Ovary (tissue), 9 donors: ENCODE results near the gene PER3. TPM values are rescaled to one million over a fixed set of nuclear protein-coding genes. Genes with fewer than 3 reads are reported as not detected.

Source experiments
- DNase-seq, 5 donors: peaks; one replicate each; pipeline ENCODE4 v3.0.0-alpha.2; 2019 to 2020
- H3K27ac ChIP-seq, 2 donors: fragments of 200-600 bp; one replicate each; pipeline versions ENCODE4 v1.5.1 to v1.8.0; 2019 to 2022
- H3K27me3 ChIP-seq: fragments of 200-600 bp; one replicate; pipeline ENCODE4 v1.8.0; 2022
- H3K36me3 ChIP-seq: fragments of 200-600 bp; sonication (generic); one replicate; pipeline ENCODE4 v1.5.1; 2019
- H3K4me1 ChIP-seq: one replicate; pipeline ENCODE4 v1.8.1; 2013; ENCODE audit warnings: mild to moderate bottlenecking, moderate library complexity; ENCODE audit not compliant: insufficient read depth
- H3K4me3 ChIP-seq: fragments of 200-600 bp; sonication (generic); one replicate; pipeline ENCODE4 v1.5.1; 2017
- H3K9me3 ChIP-seq, 2 donors: fragments of 200-600 bp in 1 of 2; sonication (generic) in 1 of 2; one replicate each; pipeline versions ENCODE4 v1.5.1 to v1.8.1; 2013 to 2019; ENCODE audit warnings: mild to moderate bottlenecking in 1 of 2, moderate library complexity in 1 of 2
- CTCF ChIP-seq, 3 donors: fragments of 450-650 bp in 2 of 3; fragments of 200-600 bp in 1 of 3; IDR thresholded peaks; one replicate each; pipeline versions ENCODE4 v1.5.1 to v1.8.0; 2016 to 2022; ENCODE audit warnings: antibody characterized with exemption in 3 of 3, mild to moderate bottlenecking in 1 of 3
- EP300 ChIP-seq: sonication (generic); formaldehyde crosslinking; IDR thresholded peaks from one replicate; pipeline ENCODE4 v1.6.1; 2017; ENCODE audit warnings: antibody characterized with exemption
- POLR2A ChIP-seq: fragments of 450-650 bp; IDR thresholded peaks from one replicate; pipeline ENCODE4 v1.6.1; 2017; ENCODE audit warnings: antibody characterized with exemption, mild to moderate bottlenecking, moderate library complexity
- WGBS, 3 donors: extraction: QIAGEN DNeasy Blood & Tissue Kit in 1 of 3; methylation state at CpG; one replicate each; pipeline versions ENCODE4 v1.1.5 to v1.1.7; 2013 to 2017; 5-methylcytosine and 5-hydroxymethylcytosine counted together
- intact Hi-C, 4 donors: fragments of 100-400 bp; cut with DNase I; formaldehyde crosslinking; loops; one replicate each; pipeline versions ENCODE4 v1.11.0 to v1.15.1; 2022 to 2023
- polyA plus RNA-seq, 2 donors: library from polyadenylated mRNA; stranded (reverse); fragments of 200-250 nt in 1 of 2; fragments of 350-450 nt in 1 of 2; fragmentation: Illumina TruSeq in 1 of 2; extraction: RNeasy Lipid Tissue Mini Kit (QIAGEN cat#74804) in 1 of 2; gene quantifications; one replicate each; pipeline ENCODE4 v1.2.3, GENCODE V29; 2013 to 2014
- total RNA-seq, 7 donors: library from RNA; depleted of rRNA in 2 of 7; stranded (reverse); fragments of >200 nt in 2 of 7; fragmentation: NEBNext Ultra II Directional in 3 of 7; extraction: Animal tissue kit (Norgen Biotek cat#: 25700) in 3 of 7; gene quantifications; one replicate each; pipeline versions ENCODE4 v1.1.0 to v1.2.4, GENCODE V29; 2016 to 2023
- donor health status: DM: no; HTN: no; CAD: no; lungs with moderate emphysema.
- donor health status: DM: no; HTN: no; CAD: no.
- donor health status: Bipolar disorder and iron deficiency.
- donor health status: DM: yes; HTN: yes; CAD: no.
- donor health status: DM: no; HTN: no; CAD: no.
- donor health status: DM: yes; HTN: yes; CAD: no.

Gene PER3
- total and polyA plus RNA-seq, 9 donors = 11.9 to 49.8 (median 25.3) TPM

GRCh38 chr1:7852804-7853683 lies 69.0 kb downstream of the PER3 start, which contains the start of gene UTS2:
TSS of gene UTS2 (minus strand) at chr1:7853065. CDS start at chr1:7853003, 62 bp downstream.
- TF ChIP-seq POLR2A (no peak), EP300 (no peak), CTCF (IDR thresholded peaks at IDR 0.05) (no peak)
- no peak within 1 kb of the TSS for H3K27ac ChIP-seq
- no peaks in the 10 kb centered on the region for H3K27me3 ChIP-seq
- 63 to 74% (median 66%) methylated on average over 10 of the region's 10 CpGs for WGBS, 3 donors
- no peak for DNase-seq
- no peak within 1 kb of the TSS for H3K4me3 ChIP-seq
- no peaks in the 10 kb centered on the region for H3K9me3 ChIP-seq
- intact Hi-C loops = no loop called here
- H3K36me3 ChIP-seq = no peaks in the 10 kb centered on the region
- H3K4me1 ChIP-seq = no peaks in the 10 kb centered on the region

DNA sequence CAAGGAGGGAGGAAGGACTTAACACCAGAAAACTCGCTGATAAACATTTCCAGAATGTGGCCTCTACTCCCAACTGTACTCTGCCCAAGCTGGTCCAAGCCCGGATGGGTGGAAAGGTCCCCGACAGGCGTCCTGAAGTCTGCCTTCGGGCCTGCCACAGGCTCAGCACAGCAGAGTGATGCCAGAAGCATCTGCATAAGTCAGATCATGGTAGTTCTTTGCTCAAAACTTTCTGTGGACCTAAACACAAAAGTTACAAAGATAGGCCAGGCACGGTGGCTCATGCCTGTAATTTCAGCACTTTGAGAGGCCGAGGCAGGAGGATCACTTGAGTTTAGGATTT lies 69.6 kb downstream of the PER3 start:
- Histone ChIP-seq H3K36me3 (no peaks in the 10 kb centered on the region), H3K27me3 (no peaks in the 10 kb centered on the region), H3K4me1 (no peaks in the 10 kb centered on the region), H3K27ac (no peak overlapping the region), H3K9me3 (no peaks in the 10 kb centered on the region), H3K4me3 (no peak overlapping the region)
- intact Hi-C loops = no loop called here
- DNase-seq = no peak
- 75 to 89% (median 81%) methylated on average over 7 of the region's 7 CpGs for WGBS, 3 donors
- TF ChIP-seq CTCF (IDR thresholded peaks at IDR 0.05) (no peak), EP300 (no peak), POLR2A (no peak)

- WGBS, 3 donors = 46 to 59% (median 51%) methylated on average over 15 of the region's 15 CpGs
- intact Hi-C loops = no loop called here
- Histone ChIP-seq H3K4me1 (no peaks in the 10 kb centered on the region), H3K4me3 (no peak overlapping the region), H3K27ac (no peak overlapping the region), H3K27me3 (no peaks in the 10 kb centered on the region), H3K36me3 (no peaks in the 10 kb centered on the region), H3K9me3 (no peaks in the 10 kb centered on the region)
- DNase-seq = no peak
- TF ChIP-seq POLR2A = no peak
- TF ChIP-seq CTCF (IDR thresholded peaks at IDR 0.05) = no peak
- TF ChIP-seq EP300 = no peak
Observed at GRCh38 chr1:7856345-7856744, 72.3 kb downstream of the PER3 start.

GRCh38 chr1:7857000-7857399 lies 72.9 kb downstream of the PER3 start:
- H3K4me1 ChIP-seq = no peaks in the 10 kb centered on the region
- no peaks in the 10 kb centered on the region for H3K27me3 ChIP-seq
- TF ChIP-seq EP300 (no peak), CTCF (IDR thresholded peaks at IDR 0.05) (no peak), POLR2A (no peak)
- no peak overlapping the region for H3K27ac ChIP-seq
- no peaks in the 10 kb centered on the region for H3K36me3 ChIP-seq
- no peak for DNase-seq
- WGBS, 3 donors = 61 to 69% (median 64%) methylated on average over 2 of the region's 2 CpGs
- no peak overlapping the region for H3K4me3 ChIP-seq
- H3K9me3 ChIP-seq = no peaks in the 10 kb centered on the region
- intact Hi-C loops = no loop called here
